ENCODE measurements around the gene AK8. TPM values are rescaled to one million over a fixed set of nuclear protein-coding genes. Genes with fewer than 3 reads are reported as not detected.

Gene AK8
- total and polyA plus RNA-seq, 9 of the 15 experiments (the other 6 are each of a cell fraction or from before 2014, with no cell fraction given), result 0.06 to 0.37 TPM; not detected in 7

DNA sequence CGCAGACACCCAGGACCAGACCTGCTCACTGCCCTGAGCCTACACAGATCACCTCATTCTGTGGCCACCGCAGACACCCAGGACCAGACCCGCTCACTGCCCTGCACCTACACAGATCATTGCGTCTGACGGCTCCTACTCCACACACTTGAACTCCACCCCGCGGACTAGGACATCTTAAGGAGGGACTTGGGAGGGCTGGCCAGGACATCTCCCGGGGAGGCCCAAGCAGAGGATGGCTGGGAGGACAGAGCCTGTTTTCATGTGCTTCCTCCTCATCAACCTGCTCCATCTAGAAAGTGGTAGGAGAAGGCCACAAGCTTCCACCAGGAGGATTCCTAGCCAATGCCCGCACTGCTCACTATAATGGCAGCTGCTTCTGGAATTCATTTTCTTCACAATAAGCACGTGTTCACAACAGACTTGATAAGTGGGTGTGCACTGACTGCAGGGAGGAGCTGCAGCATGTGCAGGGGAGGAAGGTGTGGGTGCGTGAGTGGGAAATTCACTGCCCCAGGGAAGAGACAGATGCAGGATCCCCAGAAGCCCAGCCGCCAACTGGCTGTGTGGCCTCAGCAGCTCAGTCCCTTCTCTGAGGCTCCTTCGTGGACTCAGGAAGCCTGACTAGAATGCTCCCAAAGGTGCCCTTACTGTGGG is 64.8 kb downstream of the AK8 start (continued):
- TF ChIP-seq, protein P1, sequence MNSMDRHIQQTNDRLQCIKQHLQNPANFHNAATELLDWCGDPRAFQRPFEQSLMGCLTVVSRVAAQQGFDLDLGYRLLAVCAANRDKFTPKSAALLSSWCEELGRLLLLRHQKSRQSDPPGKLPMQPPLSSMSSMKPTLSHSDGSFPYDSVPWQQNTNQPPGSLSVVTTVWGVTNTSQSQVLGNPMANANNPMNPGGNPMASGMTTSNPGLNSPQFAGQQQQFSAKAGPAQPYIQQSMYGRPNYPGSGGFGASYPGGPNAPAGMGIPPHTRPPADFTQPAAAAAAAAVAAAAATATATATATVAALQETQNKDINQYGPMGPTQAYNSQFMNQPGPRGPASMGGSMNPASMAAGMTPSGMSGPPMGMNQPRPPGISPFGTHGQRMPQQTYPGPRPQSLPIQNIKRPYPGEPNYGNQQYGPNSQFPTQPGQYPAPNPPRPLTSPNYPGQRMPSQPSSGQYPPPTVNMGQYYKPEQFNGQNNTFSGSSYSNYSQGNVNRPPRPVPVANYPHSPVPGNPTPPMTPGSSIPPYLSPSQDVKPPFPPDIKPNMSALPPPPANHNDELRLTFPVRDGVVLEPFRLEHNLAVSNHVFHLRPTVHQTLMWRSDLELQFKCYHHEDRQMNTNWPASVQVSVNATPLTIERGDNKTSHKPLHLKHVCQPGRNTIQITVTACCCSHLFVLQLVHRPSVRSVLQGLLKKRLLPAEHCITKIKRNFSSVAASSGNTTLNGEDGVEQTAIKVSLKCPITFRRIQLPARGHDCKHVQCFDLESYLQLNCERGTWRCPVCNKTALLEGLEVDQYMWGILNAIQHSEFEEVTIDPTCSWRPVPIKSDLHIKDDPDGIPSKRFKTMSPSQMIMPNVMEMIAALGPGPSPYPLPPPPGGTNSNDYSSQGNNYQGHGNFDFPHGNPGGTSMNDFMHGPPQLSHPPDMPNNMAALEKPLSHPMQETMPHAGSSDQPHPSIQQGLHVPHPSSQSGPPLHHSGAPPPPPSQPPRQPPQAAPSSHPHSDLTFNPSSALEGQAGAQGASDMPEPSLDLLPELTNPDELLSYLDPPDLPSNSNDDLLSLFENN (IDR thresholded peaks at IDR 0.05; ENCODE audit: low read depth in 2 of 2, low read length in 2 of 2), result no peak
- no peak for TF ChIP-seq MAX (CRISPR knock-in tag; IDR thresholded peaks at IDR 0.05)
- TF ChIP-seq POLR2AphosphoS5 (IDR thresholded peaks at IDR 0.05; ENCODE audit: control insufficient read depth, insufficient read depth, low read depth, low read length), result no peak
- TF ChIP-seq ASH1L (IDR thresholded peaks at IDR 0.05; ENCODE audit: borderline replicate concordance, low read depth, partially characterized antibody), result no peak

DNA sequence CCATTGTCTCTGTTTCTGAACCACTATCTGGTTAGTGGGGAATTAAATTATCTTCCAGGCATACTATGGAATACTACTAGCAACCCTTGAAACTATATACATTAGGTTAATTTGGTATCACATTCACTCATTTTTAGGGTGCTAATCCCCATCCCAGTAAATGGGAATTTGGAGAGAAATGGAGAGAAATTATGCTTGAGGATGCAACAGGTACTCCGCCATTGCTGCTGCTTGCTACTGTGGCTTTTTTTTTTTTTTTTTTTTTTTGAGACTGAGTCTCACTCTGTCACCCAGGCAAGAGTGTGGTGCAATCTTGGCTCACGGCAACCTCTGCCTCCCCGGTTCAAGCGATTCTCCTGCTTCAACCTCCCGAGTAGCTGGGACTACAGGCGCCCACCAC is 66.1 kb downstream of the AK8 start:
- TF ChIP-seq ZSCAN32 (CRISPR knock-in tag; IDR thresholded peaks at IDR 0.05) (no peak), SREBF1 (IDR thresholded peaks at IDR 0.05; ENCODE audit: borderline replicate concordance, low read depth, low read length) (no peak), POLR2B (IDR thresholded peaks at IDR 0.05; ENCODE audit: low read depth, partially characterized antibody) (no peak), ILK (tag; IDR thresholded peaks at IDR 0.05; ENCODE audit: borderline replicate concordance, low read depth) (no peak), TSC22D4 (tag; IDR thresholded peaks at IDR 0.05) (no peak), ZNF583 (CRISPR knock-in tag; IDR thresholded peaks at IDR 0.05) (no peak), KDM4B (IDR thresholded peaks at IDR 0.05; ENCODE audit: borderline replicate concordance in 2 of 2, low read depth in 1 of 2) (no peak), ZNF165 (CRISPR knock-in tag; IDR thresholded peaks at IDR 0.05; ENCODE audit: borderline replicate concordance) (no peak), ZC3H4 (CRISPR knock-in tag; IDR thresholded peaks at IDR 0.05; ENCODE audit: borderline replicate concordance) (no peak)
- intact Hi-C loops (cut with micrococcal nuclease), result no loop called here
- ChIA-PET POLR2A (interaction anchor here (0.6 kb wide), 1 partner anchor 104 kb away, joined by 3 read pairs; no protein-coding TSS in a partner anchor), CTCF (ENCODE audit: low intra/inter-chr PET ratio) (interaction anchor here (0.6 kb wide), 1 partner anchor 143 kb away, joined by 7 read pairs; no protein-coding TSS in a partner anchor)
- BruUV-seq (replicated peaks), result no TSS peak
- H3K27me3 ChIP-seq (ENCODE audit: control insufficient read depth in 2 of 2, insufficient read depth in 2 of 2, low read length in 2 of 2), result peaks cover 46 to 82% of the 10 kb centered on the region in 2 experiments
- no peaks in the 10 kb centered on the region for H3K9me3 ChIP-seq (replicated peaks; ENCODE audit: control insufficient read depth, insufficient read depth, low read depth, low read length)
- in situ Hi-C loops (cut with MboI), result loop anchor here (5.0 kb wide), 2 partner anchors 155 to 305 kb away; no protein-coding TSS in a partner anchor
- H3K4me1 ChIP-seq (replicated peaks in 1 of 2; ENCODE audit: control insufficient read depth in 2 of 2, insufficient read depth in 2 of 2, low read length in 2 of 2), result peaks cover 0 to 5% of the 10 kb centered on the region in 2 experiments; a peak in 1 of 5 replicates
- H3K4me2 ChIP-seq (ENCODE audit: insufficient read depth, low read length), result no peak overlapping the region
- no peaks in the 10 kb centered on the region for H4K20me1 ChIP-seq (replicated peaks; ENCODE audit: control insufficient read depth, insufficient read depth, low read length)
- DNase-seq (ENCODE audit: extremely low read depth in 1 of 4, low spot score in 3 of 4) (no peak), FAIRE-seq (no peak), ATAC-seq (no peak)
- H2AFZ ChIP-seq (ENCODE audit: low read depth, low read length), result no peak overlapping the region
- no peaks in the 10 kb centered on the region for H3K79me2 ChIP-seq (ENCODE audit: control insufficient read depth, insufficient read depth, low read length)
- WGBS (ENCODE audit: insufficient coverage, low coverage, missing lambda C conversion rate), result 14% methylated on average over 6 of the region's 6 CpGs
- H3K9ac ChIP-seq (ENCODE audit: insufficient read depth in 1 of 2, low read depth in 2 of 2, low read length in 2 of 2), result no peak overlapping the region
- H3K27ac ChIP-seq (ENCODE audit: extremely low read depth, low read depth, low read length), result no peak overlapping the region
- H3K4me3 ChIP-seq, result no peak overlapping the region
- H3K9me1 ChIP-seq (ENCODE audit: control insufficient read depth, insufficient read depth, low read length), result no peaks in the 10 kb centered on the region
- no peaks in the 10 kb centered on the region for H3K36me3 ChIP-seq (ENCODE audit: control insufficient read depth, insufficient read depth, low read length)

Data from K562 (cell line).